Peyer's patch (tissue), 4 donors: ENCODE data around the gene ANO4. TPM values are rescaled to one million over a fixed set of nuclear protein-coding genes. Genes with fewer than 3 reads are reported as not detected.

Experiments
- DNase-seq, 3 donors: peaks; one replicate each; pipeline ENCODE4 v3.0.0-alpha.2; 2017 to 2019
- H3K27ac ChIP-seq, 4 donors: fragments of 200-600 bp; sonication (generic); one replicate each; pipeline ENCODE4 v1.5.1; 2016 to 2019
- H3K27me3 ChIP-seq, 2 donors: fragments of 200-600 bp; sonication (generic); one replicate each; pipeline ENCODE4 v1.5.1; 2019
- H3K36me3 ChIP-seq, 3 donors: fragments of 200-600 bp; sonication (generic); one replicate each; pipeline ENCODE4 v1.5.1; 2016 to 2019
- H3K4me1 ChIP-seq, 4 donors: fragments of 200-600 bp; sonication (generic); one replicate each; pipeline ENCODE4 v1.5.1; 2016 to 2019
- H3K4me3 ChIP-seq, 4 donors: fragments of 200-600 bp; sonication (generic); 1 replicate in 3 of 4; 2 replicates in 1 of 4; pipeline ENCODE4 v1.5.1; 2016 to 2019; ENCODE audit warnings: mild to moderate bottlenecking in 1 of 4
- H3K9me3 ChIP-seq, 4 donors: fragments of 200-600 bp; sonication (generic); one replicate each; pipeline ENCODE4 v1.5.1; 2016 to 2019; ENCODE audit warnings: mild to moderate bottlenecking in 1 of 4
- POLR2A ChIP-seq, 2 donors: fragments of 450-650 bp; IDR thresholded peaks; one replicate each; pipeline ENCODE4 v1.5.1; 2017; ENCODE audit warnings: antibody characterized with exemption in 2 of 2, mild to moderate bottlenecking in 2 of 2, moderate library complexity in 2 of 2
- total RNA-seq, 4 donors: library from RNA; depleted of rRNA; stranded (reverse); fragments of >200 nt; gene quantifications; one replicate each; pipeline ENCODE4 v1.1.0, GENCODE V29; 2016
- TF ChIP-seq, protein P1 (sequence below), 6 experiments: fragments of 450-650 bp in 4 of 6; fragments of 200-600 bp in 2 of 6; sonication (generic) in 1 of 6; IDR thresholded peaks; one replicate each; pipeline ENCODE4 v1.5.1; 2017 to 2019; ENCODE audit warnings: antibody characterized with exemption in 6 of 6, mild to moderate bottlenecking in 3 of 6, moderate library complexity in 1 of 6

Gene ANO4
- total RNA-seq, 4 donors from 2014 or later: 1.7 TPM; not detected in 3

- H3K36me3 ChIP-seq: no peaks in the 10 kb centered on the region
- H3K27ac ChIP-seq: no peak overlapping the region
- no peaks in the 10 kb centered on the region for H3K9me3 ChIP-seq
- DNase-seq: no peak
- TF ChIP-seq, protein P1, sequence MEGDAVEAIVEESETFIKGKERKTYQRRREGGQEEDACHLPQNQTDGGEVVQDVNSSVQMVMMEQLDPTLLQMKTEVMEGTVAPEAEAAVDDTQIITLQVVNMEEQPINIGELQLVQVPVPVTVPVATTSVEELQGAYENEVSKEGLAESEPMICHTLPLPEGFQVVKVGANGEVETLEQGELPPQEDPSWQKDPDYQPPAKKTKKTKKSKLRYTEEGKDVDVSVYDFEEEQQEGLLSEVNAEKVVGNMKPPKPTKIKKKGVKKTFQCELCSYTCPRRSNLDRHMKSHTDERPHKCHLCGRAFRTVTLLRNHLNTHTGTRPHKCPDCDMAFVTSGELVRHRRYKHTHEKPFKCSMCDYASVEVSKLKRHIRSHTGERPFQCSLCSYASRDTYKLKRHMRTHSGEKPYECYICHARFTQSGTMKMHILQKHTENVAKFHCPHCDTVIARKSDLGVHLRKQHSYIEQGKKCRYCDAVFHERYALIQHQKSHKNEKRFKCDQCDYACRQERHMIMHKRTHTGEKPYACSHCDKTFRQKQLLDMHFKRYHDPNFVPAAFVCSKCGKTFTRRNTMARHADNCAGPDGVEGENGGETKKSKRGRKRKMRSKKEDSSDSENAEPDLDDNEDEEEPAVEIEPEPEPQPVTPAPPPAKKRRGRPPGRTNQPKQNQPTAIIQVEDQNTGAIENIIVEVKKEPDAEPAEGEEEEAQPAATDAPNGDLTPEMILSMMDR (IDR thresholded peaks at IDR 0.05): no peak
- TF ChIP-seq POLR2A (IDR thresholded peaks at IDR 0.05): no peak
- H3K27me3 ChIP-seq: peaks cover 0 to 7% of the 10 kb centered on the region in 2 donors
- H3K4me1 ChIP-seq: no peaks in the 10 kb centered on the region
- H3K4me3 ChIP-seq: no peak overlapping the region
These were observed 4.0 kb upstream of the ANO4 start for GRCh38 chr12:100790552-100790951.

DNA sequence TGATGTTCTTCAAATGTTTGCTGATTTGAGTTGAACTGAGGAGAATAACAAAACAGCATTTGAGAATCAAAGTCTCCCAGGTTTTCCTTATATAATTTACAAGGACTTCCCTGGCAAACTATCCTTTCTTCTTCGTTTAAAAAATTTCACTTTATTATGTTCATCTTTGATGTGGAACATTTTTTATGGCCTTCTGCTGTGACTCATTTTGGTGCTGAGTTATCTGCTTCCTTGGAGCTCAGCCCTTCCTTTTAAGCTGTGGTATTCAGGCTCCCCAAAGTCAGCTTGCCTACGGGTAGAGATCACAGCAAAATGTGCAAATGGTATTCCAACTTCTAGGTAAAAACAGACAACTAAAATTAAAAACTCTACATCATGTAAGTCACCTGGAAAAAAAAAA is 1.4 kb upstream of the ANO4 start:
- Histone ChIP-seq H3K36me3 (no peaks in the 10 kb centered on the region), H3K9me3 (no peaks in the 10 kb centered on the region), H3K4me3 (no peak overlapping the region), H3K27me3 (peaks cover 0 to 7% of the 10 kb centered on the region in 2 donors), H3K4me1 (no peaks in the 10 kb centered on the region), H3K27ac (no peak overlapping the region)
- no peak for TF ChIP-seq POLR2A (IDR thresholded peaks at IDR 0.05)
- TF ChIP-seq, protein P1 (IDR thresholded peaks at IDR 0.05): no peak
- DNase-seq: no peak

GRCh38 chr12:100795174-100795799 is 711 bp downstream of the ANO4 start:
- Histone ChIP-seq H3K4me1 (no peaks in the 10 kb centered on the region), H3K27ac (no peak overlapping the region), H3K27me3 (peaks cover 0 to 7% of the 10 kb centered on the region in 2 donors), H3K4me3 (no peak overlapping the region), H3K36me3 (no peaks in the 10 kb centered on the region), H3K9me3 (no peaks in the 10 kb centered on the region)
- no peak for DNase-seq
- no peak for TF ChIP-seq POLR2A (IDR thresholded peaks at IDR 0.05)
- TF ChIP-seq, protein P1 (IDR thresholded peaks at IDR 0.05): no peak

DNA sequence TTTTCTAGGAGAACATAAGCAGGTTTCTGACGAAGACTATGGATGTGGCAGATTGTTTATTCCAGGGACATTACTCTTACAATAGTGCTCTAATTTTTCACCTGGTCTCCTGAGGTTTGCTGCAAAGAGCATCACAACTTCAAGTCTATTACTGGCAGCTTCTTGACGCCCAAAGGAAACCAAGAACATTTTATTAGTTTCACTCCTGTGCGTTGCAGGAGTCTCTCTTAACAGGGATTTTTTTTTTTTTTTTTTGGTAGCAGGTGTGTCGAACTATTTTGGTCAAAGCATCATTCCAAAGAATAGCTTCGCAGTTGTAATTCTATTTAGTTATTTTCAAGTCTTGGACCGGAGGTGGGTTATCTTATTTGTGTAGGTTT is 1.2 kb downstream of the ANO4 start:
- peaks cover 0 to 7% of the 10 kb centered on the region in 2 donors for H3K27me3 ChIP-seq
- TF ChIP-seq, protein P1 (IDR thresholded peaks at IDR 0.05): no peak
- no peak for TF ChIP-seq POLR2A (IDR thresholded peaks at IDR 0.05)
- no peak overlapping the region for H3K4me3 ChIP-seq
- no peak for DNase-seq
- no peak overlapping the region for H3K27ac ChIP-seq
- no peaks in the 10 kb centered on the region for H3K36me3 ChIP-seq
- H3K4me1 ChIP-seq: no peaks in the 10 kb centered on the region
- no peaks in the 10 kb centered on the region for H3K9me3 ChIP-seq

GRCh38 chr12:100796621-100797020 is 2.0 kb downstream of the ANO4 start:
- no peak for DNase-seq
- Histone ChIP-seq H3K4me3 (no peak overlapping the region), H3K27ac (no peak overlapping the region), H3K9me3 (no peaks in the 10 kb centered on the region), H3K4me1 (no peaks in the 10 kb centered on the region), H3K36me3 (no peaks in the 10 kb centered on the region), H3K27me3 (peaks cover 0 to 7% of the 10 kb centered on the region in 2 donors)
- TF ChIP-seq POLR2A (IDR thresholded peaks at IDR 0.05): no peak
- TF ChIP-seq, protein P1 (IDR thresholded peaks at IDR 0.05): no peak

DNA sequence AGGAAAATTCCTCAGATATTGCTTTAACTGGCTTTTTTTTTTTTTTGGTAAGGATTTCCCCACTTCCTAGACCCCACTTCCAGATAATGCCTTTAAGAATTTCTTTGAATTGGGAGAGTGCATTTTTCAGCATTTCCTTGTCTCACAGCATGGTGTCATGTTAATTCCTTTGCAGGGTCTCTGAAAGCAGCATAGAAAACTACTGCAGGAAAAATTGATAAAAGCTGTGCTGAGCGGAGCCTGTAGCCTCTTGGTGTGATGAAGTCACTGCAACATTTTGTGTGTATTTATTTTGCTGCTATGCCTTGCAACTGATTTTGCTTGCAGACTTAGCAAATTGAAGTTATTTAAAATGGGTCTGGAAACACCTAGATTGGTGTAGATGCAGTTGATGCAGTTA is 2.7 kb downstream of the ANO4 start:
- no peak for DNase-seq
- H3K27me3 ChIP-seq: peaks cover 0 to 7% of the 10 kb centered on the region in 2 donors
- H3K36me3 ChIP-seq: no peaks in the 10 kb centered on the region
- no peaks in the 10 kb centered on the region for H3K4me1 ChIP-seq
- no peak overlapping the region for H3K4me3 ChIP-seq
- no peaks in the 10 kb centered on the region for H3K9me3 ChIP-seq
- no peak overlapping the region for H3K27ac ChIP-seq
- no peak for TF ChIP-seq POLR2A (IDR thresholded peaks at IDR 0.05)
